HUES48 (cell line): Measurements from ENCODE around the gene FMOD.

Source experiments
- H3K27ac ChIP-seq: one replicate; pipeline ENCODE4 v1.7.0; 2013; ENCODE audit warnings: low read depth, low read length, inconsistent platforms
- H3K27me3 ChIP-seq: 2 replicates; pipeline ENCODE4 v1.6.1; 2013; ENCODE audit warnings: mild to moderate bottlenecking, low read length; ENCODE audit not compliant: control insufficient read depth, insufficient read depth
- H3K36me3 ChIP-seq: 2 replicates; pipeline ENCODE4 v1.6.1; 2013; ENCODE audit warnings: low read length; ENCODE audit not compliant: control insufficient read depth, insufficient read depth
- H3K4me1 ChIP-seq: 2 replicates; pipeline ENCODE4 v1.6.1; 2013; ENCODE audit warnings: mild to moderate bottlenecking, low read length; ENCODE audit not compliant: control insufficient read depth, insufficient read depth
- H3K4me3 ChIP-seq: 2 replicates; pipeline ENCODE4 v1.5.1; 2013; ENCODE audit warnings: mild to moderate bottlenecking, low read depth, low read length
- H3K9ac ChIP-seq: 2 replicates; pipeline ENCODE4 v1.6.1; 2013; ENCODE audit warnings: mild to moderate bottlenecking, low read depth, low read length, moderate library complexity
- H3K9me3 ChIP-seq: 2 replicates; pipeline ENCODE4 v1.6.1; 2013; ENCODE audit warnings: low read length; ENCODE audit not compliant: control insufficient read depth, insufficient read depth

The FMOD gene

GRCh38 chr1:203340112-203340790 is 10.7 kb downstream of the FMOD start:
- Histone ChIP-seq H3K4me1 (no peaks in the 10 kb centered on the region), H3K9me3 (no peaks in the 10 kb centered on the region), H3K36me3 (no peaks in the 10 kb centered on the region), H3K27ac (no peak overlapping the region), H3K27me3 (no peaks in the 10 kb centered on the region; the same call in 1 of the 2 replicates), H3K4me3 (no peak overlapping the region), H3K9ac (no peak overlapping the region)

GRCh38 chr1:203338335-203339036 is 12.4 kb downstream of the FMOD start:
- no peaks in the 10 kb centered on the region; the same call in 1 of the 2 replicates for H3K27me3 ChIP-seq
- H3K4me3 ChIP-seq = no peak overlapping the region
- H3K9me3 ChIP-seq = no peaks in the 10 kb centered on the region
- no peaks in the 10 kb centered on the region for H3K4me1 ChIP-seq
- no peaks in the 10 kb centered on the region for H3K36me3 ChIP-seq
- H3K9ac ChIP-seq = no peak overlapping the region
- H3K27ac ChIP-seq = no peak overlapping the region

DNA sequence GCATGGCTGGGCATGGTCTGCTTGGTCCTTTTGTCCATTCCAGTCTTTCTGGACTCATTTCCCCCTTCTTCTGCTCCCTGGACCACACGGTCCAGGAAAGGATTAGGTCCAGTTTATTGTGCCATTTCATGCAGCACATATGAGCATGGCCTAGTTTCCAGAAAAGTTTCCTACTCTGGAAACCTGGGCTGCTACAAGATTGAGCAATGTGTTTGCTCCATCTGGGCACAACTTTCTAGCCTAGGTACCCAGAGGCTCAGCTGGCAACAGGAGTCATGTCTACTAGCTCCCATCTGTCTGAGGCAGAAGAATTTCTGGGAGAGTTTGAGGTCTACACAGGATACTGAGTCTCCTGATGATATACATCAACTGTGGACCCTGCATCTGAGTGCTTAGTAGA is 14.8 kb downstream of the FMOD start:
- no peak overlapping the region for H3K9ac ChIP-seq
- no peaks in the 10 kb centered on the region for H3K9me3 ChIP-seq
- H3K27me3 ChIP-seq = no peaks in the 10 kb centered on the region; the same call in 1 of the 2 replicates
- no peak overlapping the region for H3K4me3 ChIP-seq
- H3K27ac ChIP-seq = no peak overlapping the region
- no peaks in the 10 kb centered on the region for H3K4me1 ChIP-seq
- no peaks in the 10 kb centered on the region for H3K36me3 ChIP-seq

GRCh38 chr1:203335503-203335902 is 15.4 kb downstream of the FMOD start:
- Histone ChIP-seq H3K27ac (no peak overlapping the region), H3K4me1 (no peaks in the 10 kb centered on the region), H3K4me3 (no peak overlapping the region), H3K9me3 (no peaks in the 10 kb centered on the region), H3K27me3 (no peaks in the 10 kb centered on the region; the same call in 1 of the 2 replicates), H3K36me3 (no peaks in the 10 kb centered on the region), H3K9ac (no peak overlapping the region)

- peaks cover 21% of the 10 kb centered on the region for H3K4me1 ChIP-seq
- H3K4me3 ChIP-seq = no peak overlapping the region
- no peaks in the 10 kb centered on the region for H3K9me3 ChIP-seq
- H3K27me3 ChIP-seq = peaks cover 24% of the 10 kb centered on the region
- H3K36me3 ChIP-seq = no peaks in the 10 kb centered on the region
- H3K27ac ChIP-seq = no peak overlapping the region
- H3K9ac ChIP-seq = no peak overlapping the region
These were observed 19.7 kb downstream of the FMOD start for GRCh38 chr1:203331224-203331623.

GRCh38 chr1:203328714-203329122 is 22.2 kb downstream of the FMOD start:
- Histone ChIP-seq H3K36me3 (no peaks in the 10 kb centered on the region), H3K4me1 (peaks cover 39% of the 10 kb centered on the region), H3K27me3 (peaks cover 44% of the 10 kb centered on the region), H3K9ac (no peak overlapping the region), H3K27ac (peak overlapping the region; percentile 27), H3K4me3 (no peak overlapping the region), H3K9me3 (no peaks in the 10 kb centered on the region)

GRCh38 chr1:203327684-203328457 is 23.1 kb downstream of the FMOD start:
- peaks cover 52% of the 10 kb centered on the region for H3K27me3 ChIP-seq

DNA sequence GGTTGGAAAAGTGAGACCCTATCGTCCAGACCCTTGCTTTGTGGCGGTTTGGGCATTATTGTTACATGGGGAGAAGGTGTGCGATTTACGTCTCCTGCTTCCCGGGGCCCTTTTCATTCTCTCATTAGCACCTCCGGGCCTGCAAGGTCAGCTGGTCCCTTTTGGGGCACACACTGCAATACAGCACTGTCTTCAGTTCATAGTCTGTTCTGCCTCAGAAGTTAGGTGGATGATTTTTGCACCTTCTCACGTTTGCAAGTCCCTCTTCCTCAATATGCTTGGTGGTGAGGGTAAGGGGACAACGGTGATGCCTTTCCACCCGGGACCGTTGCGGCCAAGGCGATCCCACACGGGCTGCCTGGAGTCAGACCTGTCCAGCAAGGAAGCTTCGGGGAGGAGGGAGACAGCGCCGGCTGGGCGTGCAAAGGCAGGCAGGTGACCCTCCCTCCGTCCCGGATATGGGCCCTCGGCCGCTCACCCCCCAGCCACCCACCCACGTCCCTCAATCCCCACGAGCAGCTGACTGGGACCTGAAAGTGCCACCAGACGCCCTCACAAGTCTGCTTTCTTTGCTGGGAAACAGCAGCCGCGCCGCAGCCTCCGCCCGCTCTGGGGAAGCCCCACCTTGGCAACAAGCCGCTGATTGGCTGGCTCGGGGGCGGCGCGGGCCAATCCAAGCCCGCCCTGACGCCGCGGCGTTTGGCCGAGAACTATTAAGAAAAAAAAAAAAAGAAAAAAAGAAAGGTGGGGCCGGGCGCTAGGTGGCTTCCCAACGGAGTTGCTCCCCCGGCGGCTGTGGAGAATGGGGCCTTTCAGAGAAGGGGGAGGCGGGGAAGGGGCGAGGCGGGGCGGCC is 23.9 kb downstream of the FMOD start:
- H3K27ac ChIP-seq = peak overlapping the region; percentile 91

More at GRCh38 chr1:203327684-203328457, 23.1 kb downstream of the FMOD start:
- peak overlapping the region; percentile 91 for H3K27ac ChIP-seq
- no peaks in the 10 kb centered on the region for H3K9me3 ChIP-seq
- peaks cover 39% of the 10 kb centered on the region for H3K4me1 ChIP-seq
- peak overlapping the region; percentile 56 for H3K4me3 ChIP-seq
- H3K9ac ChIP-seq = peak overlapping the region; percentile 71
- H3K36me3 ChIP-seq = no peaks in the 10 kb centered on the region

DNA sequence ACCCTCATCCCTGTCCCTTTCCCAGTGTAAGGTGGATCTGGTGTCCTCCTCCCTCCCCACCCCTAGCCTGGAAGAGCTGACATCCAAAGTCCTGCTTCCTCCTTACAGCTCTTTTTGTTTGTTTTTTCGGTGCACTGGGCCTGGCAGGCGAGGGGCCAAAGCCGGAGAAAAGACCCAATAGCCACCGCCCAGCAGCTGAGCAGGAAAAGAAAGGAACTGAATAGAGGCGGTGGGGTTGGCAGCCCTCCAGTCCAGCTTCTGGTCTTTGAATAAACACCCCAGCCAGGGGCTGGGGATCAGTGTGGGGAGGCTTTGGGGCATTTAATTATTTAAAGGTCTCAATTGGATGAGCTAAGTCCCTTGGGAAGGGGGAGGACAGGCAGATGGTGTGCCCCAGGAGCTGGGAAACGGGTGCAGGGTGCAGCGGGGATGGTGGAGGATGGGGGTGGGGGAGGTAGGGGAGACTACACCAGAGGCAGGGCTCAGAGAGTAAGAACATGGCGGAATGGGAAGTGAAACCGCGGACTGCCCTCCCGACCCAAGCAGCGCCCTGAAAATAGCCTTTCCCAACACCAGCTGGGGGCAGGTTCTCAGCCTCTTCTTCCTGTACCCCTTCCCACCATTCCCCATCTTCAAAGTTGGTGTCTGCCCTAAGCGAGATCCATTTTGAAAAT is 25.4 kb downstream of the FMOD start:
- Histone ChIP-seq H3K4me3 (no peak overlapping the region), H3K9ac (no peak overlapping the region), H3K27ac (peak overlapping the region; percentile 69)

More for the DNA sequence above, 23.9 kb downstream of the FMOD start:
- Histone ChIP-seq H3K27me3 (peaks cover 60% of the 10 kb centered on the region), H3K36me3 (no peaks in the 10 kb centered on the region), H3K4me1 (peaks cover 39% of the 10 kb centered on the region), H3K4me3 (peak overlapping the region; percentile 62), H3K9me3 (no peaks in the 10 kb centered on the region), H3K9ac (peak overlapping the region; percentile 27; the same call in 1 of the 2 replicates)

GRCh38 chr1:203325026-203325417 is 25.9 kb downstream of the FMOD start:
- peaks cover 39% of the 10 kb centered on the region for H3K4me1 ChIP-seq
- no peak overlapping the region for H3K4me3 ChIP-seq
- no peak overlapping the region for H3K9ac ChIP-seq
- no peaks in the 10 kb centered on the region for H3K36me3 ChIP-seq
- H3K27ac ChIP-seq = peak overlapping the region; percentile 69
- H3K9me3 ChIP-seq = no peaks in the 10 kb centered on the region
- H3K27me3 ChIP-seq = peaks cover 64% of the 10 kb centered on the region

More for the DNA sequence above, 25.4 kb downstream of the FMOD start:
- Histone ChIP-seq H3K36me3 (no peaks in the 10 kb centered on the region), H3K4me1 (peaks cover 39% of the 10 kb centered on the region), H3K27me3 (peaks cover 62% of the 10 kb centered on the region), H3K9me3 (no peaks in the 10 kb centered on the region)
